HepG2 (cell line): ENCODE results near the gene SORBS2. TPM values are rescaled to one million over a fixed set of nuclear protein-coding genes. Genes with fewer than 3 reads are reported as not detected.

Source experiments
- ATAC-seq: fragments of 200-7000 bp; cut with Tn5 transposase; 3 replicates; pipeline ENCODE4 v1.9.1; 2020; ENCODE audit warnings: mild to moderate bottlenecking, moderate library complexity
- BruUV-seq: library from RNA; stranded (reverse); fragments of 400-500 nt; replicated peaks from 2 replicates; lab custom pipeline; 2021; lab: Mats Ljungman, UMichigan
- CTCF ChIA-PET: fragments of 300-600 bp; formaldehyde crosslinking; extraction: SDS; loops from one replicate; lab custom pipeline; 2021; ENCODE audit warnings: low total read pairs, inconsistent platforms, low intra/inter-chr PET ratio; lab: Yijun Ruan, JAX
- POLR2A ChIA-PET: fragments of 350-600 bp; sonication (Branson Sonifier 250); formaldehyde crosslinking; loops from one replicate; lab custom pipeline; 2020; ENCODE audit warnings: antibody characterized with exemption, inconsistent platforms; lab: Yijun Ruan, JAX
- DNase-seq: peaks from one replicate; pipeline ENCODE4 v3.0.0-alpha.2; 2015; ENCODE audit warnings: low spot score
- FAIRE-seq: peaks from 3 replicates; lab custom pipeline; 2011; peaks lifted over from hg19 to GRCh38; lab: Jason Lieb, UNC
- H2AFZ ChIP-seq: one replicate; pipeline ENCODE4 v1.6.1; 2011; ENCODE audit warnings: low read length, inconsistent platforms
- H3K27ac ChIP-seq: fragments of 300-600 bp; 3 replicates; pipeline ENCODE4 v1.8.0; 2011; ENCODE audit warnings: mixed run types, mild to moderate bottlenecking, mixed read lengths, low read length, inconsistent platforms; ENCODE audit not compliant: insufficient read depth; ENCODE audit errors: extremely low read length
- H3K27me3 ChIP-seq, 2 experiments: fragments of 200-600 bp in 1 of 2; 2 replicates in 1 of 2; 3 replicates in 1 of 2; pipeline versions ENCODE4 v1.6.0 to v1.8.0; 2011; ENCODE audit warnings: low read length in 2 of 2, mild to moderate bottlenecking in 2 of 2, moderate library complexity in 2 of 2, inconsistent platforms in 1 of 2; ENCODE audit not compliant: insufficient read depth in 2 of 2, control insufficient read depth in 1 of 2
- H3K36me3 ChIP-seq, 2 experiments: fragments of 200-600 bp in 1 of 2; replicated peaks in 1 of 2; 2 replicates in 1 of 2; 3 replicates in 1 of 2; pipeline versions ENCODE4 v1.5.1 to v1.8.0; 2011; ENCODE audit warnings: low read length in 2 of 2, inconsistent platforms in 1 of 2; ENCODE audit not compliant: insufficient read depth in 2 of 2, control insufficient read depth in 1 of 2
- H3K4me1 ChIP-seq: 2 replicates; pipeline ENCODE4 v1.5.1; 2012; ENCODE audit warnings: low read length, inconsistent platforms; ENCODE audit not compliant: insufficient read depth
- H3K4me2 ChIP-seq: 2 replicates; pipeline ENCODE4 v1.6.0; 2011; ENCODE audit warnings: low read depth, low read length, inconsistent platforms
- H3K4me3 ChIP-seq, 3 experiments: fragments of 200-600 bp in 1 of 3; sonication (generic), shearing (Covaris generic) in 1 of 3; replicated peaks in 1 of 3; 2 replicates each; pipeline ENCODE4 v1.5.1; 2011 to 2016; ENCODE audit warnings: low read length in 3 of 3, inconsistent platforms in 2 of 3, low read depth in 2 of 3, mild to moderate bottlenecking in 2 of 3, control low read depth in 1 of 3, mixed read lengths in 1 of 3; ENCODE audit not compliant: insufficient read depth in 1 of 3
- H3K79me2 ChIP-seq: one replicate; pipeline ENCODE4 v1.6.1; 2011; ENCODE audit warnings: low read length, inconsistent platforms; ENCODE audit not compliant: insufficient read depth
- H3K9ac ChIP-seq: 2 replicates; pipeline ENCODE4 v1.6.0; 2011; ENCODE audit warnings: mild to moderate bottlenecking, low read depth, low read length, inconsistent platforms; ENCODE audit not compliant: insufficient read depth
- H3K9me3 ChIP-seq: 2 replicates; pipeline ENCODE4 v1.5.1; 2012; ENCODE audit warnings: mild to moderate bottlenecking, low read length
- H4K20me1 ChIP-seq: 2 replicates; pipeline ENCODE4 v1.6.0; 2011; ENCODE audit warnings: inconsistent platforms, mild to moderate bottlenecking, low read length, moderate library complexity; ENCODE audit not compliant: insufficient read depth
- GATAD1 ChIP-seq: IDR thresholded peaks from 2 replicates; pipeline ENCODE4 v1.6.1; 2016; ENCODE audit warnings: missing genetic modification reagents, missing compliant biosample characterization
- JUNB ChIP-seq: sonication (generic); formaldehyde crosslinking; IDR thresholded peaks from 2 replicates; pipeline ENCODE4 v1.8.0; 2022; ENCODE audit warnings: missing genetic modification reagents, mild to moderate bottlenecking, borderline replicate concordance
- KLF11 ChIP-seq: IDR thresholded peaks from 2 replicates; pipeline ENCODE4 v1.6.1; 2016; ENCODE audit warnings: missing compliant biosample characterization
- MEF2D ChIP-seq: sonication (generic); formaldehyde crosslinking; IDR thresholded peaks from 2 replicates; pipeline ENCODE4 v1.5.1; 2020; ENCODE audit warnings: mild to moderate bottlenecking, missing genetic modification reagents
- NR2F2 ChIP-seq: IDR thresholded peaks from 2 replicates; pipeline ENCODE4 v1.6.1; 2012; ENCODE audit warnings: low read depth, inconsistent platforms, borderline replicate concordance
- PHF8 ChIP-seq: sonication (generic); formaldehyde crosslinking; IDR thresholded peaks from 2 replicates; pipeline ENCODE4 v1.5.0; 2020; ENCODE audit warnings: missing genetic modification reagents
- TBX3 ChIP-seq: fragments of 450-650 bp; IDR thresholded peaks from 2 replicates; pipeline ENCODE4 v1.6.1; 2017; ENCODE audit warnings: antibody characterized with exemption, mild to moderate bottlenecking, inconsistent platforms, borderline replicate concordance
- ZNF44 ChIP-seq: sonication (generic); formaldehyde crosslinking; IDR thresholded peaks from 2 replicates; pipeline ENCODE4 v1.5.1; 2020; ENCODE audit warnings: mild to moderate bottlenecking, missing genetic modification reagents
- WGBS: methylation state at CpG from one replicate; pipeline ENCODE4 v1.1.6; 2017; ENCODE audit warnings: low lambda C conversion rate; 5-methylcytosine and 5-hydroxymethylcytosine counted together
- in situ Hi-C: cut with HindIII; loops from 2 replicates; pipeline ENCODE4 v1.10.0; 2017; ENCODE audit warnings: low pct_unique_long_range_greater_than_20kb; ENCODE audit not compliant: extremely low pct_ligation_motif_present
- intact Hi-C: fragments of 100-400 bp; cut with micrococcal nuclease; formaldehyde crosslinking; loops from one replicate; pipeline ENCODE4 v1.10.0; 2022; ENCODE audit not compliant: unreplicated experiment
- polyA plus RNA-seq, 8 experiments: library from polyadenylated mRNA; depleted of rRNA in 3 of 8; stranded (reverse) in 7 of 8; unstranded in 1 of 8; fragments of >200 nt; fragmentation: Illumina TruSeq in 4 of 8; extraction: Trizol in 4 of 8; gene quantifications; 2 replicates each; pipeline versions ENCODE4 v1.2.1 to v1.2.3, GENCODE V29; 2011 to 2016; ENCODE audit warnings: low read depth in 4 of 8, missing spikeins in 1 of 8, mixed read lengths in 1 of 8; ENCODE audit not compliant: insufficient read depth in 1 of 8
- total RNA-seq, 5 experiments: library from RNA; depleted of rRNA; stranded (reverse); fragments of >200 nt; fragmentation: Illumina TruSeq; extraction: Trizol; gene quantifications; 2 replicates each; pipeline ENCODE4 v1.2.3, GENCODE V29; 2016; ENCODE audit warnings: low read depth in 1 of 5
- TF ChIP-seq, protein P1 (sequence below): sonication (generic); formaldehyde crosslinking; IDR thresholded peaks from 2 replicates; pipeline ENCODE4 v1.5.0; 2020; ENCODE audit warnings: mild to moderate bottlenecking, missing genetic modification reagents
- TF ChIP-seq, protein P2 (sequence below): sonication (generic); formaldehyde crosslinking; IDR thresholded peaks from 2 replicates; pipeline ENCODE4 v1.5.0; 2020; ENCODE audit warnings: mild to moderate bottlenecking, low read depth, missing genetic modification reagents, borderline replicate concordance
- TF ChIP-seq, protein P3 (sequence below): sonication (generic); formaldehyde crosslinking; IDR thresholded peaks from 2 replicates; pipeline ENCODE4 v1.4.0; 2020; ENCODE audit warnings: missing genetic modification reagents, borderline replicate concordance
- TF ChIP-seq, protein P4 (sequence below): sonication (generic); formaldehyde crosslinking; IDR thresholded peaks from 2 replicates; pipeline ENCODE4 v1.9.0; 2022; ENCODE audit warnings: missing genetic modification reagents, mild to moderate bottlenecking, borderline replicate concordance
- TF ChIP-seq, protein P5 (sequence below): sonication (generic); formaldehyde crosslinking; IDR thresholded peaks from 2 replicates; pipeline ENCODE4 v1.8.1; 2023; ENCODE audit warnings: mild to moderate bottlenecking, inconsistent platforms, moderate library complexity, missing genetic modification reagents, borderline replicate concordance
- TF ChIP-seq, protein P6 (sequence below): sonication (generic); formaldehyde crosslinking; IDR thresholded peaks from 2 replicates; pipeline ENCODE4 v1.4.0; 2020; ENCODE audit warnings: missing genetic modification reagents

Gene SORBS2
- total and polyA plus RNA-seq, 2 of the 13 experiments (the other 11 are each of a cell fraction or from before 2014, with no cell fraction given): 25.0 to 80.5 TPM

DNA sequence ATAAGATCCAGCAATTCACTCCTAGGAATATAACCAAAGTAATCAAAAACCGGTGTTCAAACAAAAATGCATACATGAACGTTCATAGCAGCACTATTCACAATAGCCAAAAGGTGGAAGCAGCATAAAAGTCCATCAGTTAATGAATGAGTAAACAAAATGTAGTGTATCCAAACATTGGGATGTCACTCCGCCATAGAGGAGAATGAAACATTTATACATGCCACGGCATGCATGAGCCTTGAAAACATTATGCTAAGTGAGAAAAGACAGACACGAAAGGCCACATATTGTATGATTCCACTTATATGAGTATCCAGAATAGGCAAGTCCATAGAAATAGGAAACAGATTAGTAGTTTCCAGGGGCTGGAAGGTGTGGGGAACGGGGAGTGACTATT is 265.7 kb downstream of the SORBS2 start:
- Histone ChIP-seq H3K4me1 (peaks cover 8% of the 10 kb centered on the region; the same call in 1 of the 2 replicates), H2AFZ (no peak overlapping the region), H3K79me2 (no peaks in the 10 kb centered on the region), H3K27me3 (peaks cover 2 to 28% of the 10 kb centered on the region in 2 experiments; a peak in 3 of 5 replicates), H3K9me3 (no peaks in the 10 kb centered on the region), H3K4me2 (no peak overlapping the region), H3K4me3 (no peak overlapping the region), H3K27ac (no peak overlapping the region), H3K9ac (no peak overlapping the region), H4K20me1 (no peaks in the 10 kb centered on the region), H3K36me3 (no peaks in the 10 kb centered on the region)
- DNase-seq: no peak
- ChIA-PET CTCF (no interaction called here), POLR2A (no interaction called here)
- WGBS: 22% methylated on average over 6 of the region's 6 CpGs
- no peak for ATAC-seq
- FAIRE-seq: no peak
- TF ChIP-seq TBX3 (no peak), MEF2D (CRISPR knock-in tag) (no peak), PHF8 (CRISPR knock-in tag) (no peak), KLF11 (no peak), NR2F2 (no peak), JUNB (no peak), ZNF44 (CRISPR knock-in tag) (no peak), GATAD1 (CRISPR knock-in tag) (no peak)
- TF ChIP-seq, protein P1, sequence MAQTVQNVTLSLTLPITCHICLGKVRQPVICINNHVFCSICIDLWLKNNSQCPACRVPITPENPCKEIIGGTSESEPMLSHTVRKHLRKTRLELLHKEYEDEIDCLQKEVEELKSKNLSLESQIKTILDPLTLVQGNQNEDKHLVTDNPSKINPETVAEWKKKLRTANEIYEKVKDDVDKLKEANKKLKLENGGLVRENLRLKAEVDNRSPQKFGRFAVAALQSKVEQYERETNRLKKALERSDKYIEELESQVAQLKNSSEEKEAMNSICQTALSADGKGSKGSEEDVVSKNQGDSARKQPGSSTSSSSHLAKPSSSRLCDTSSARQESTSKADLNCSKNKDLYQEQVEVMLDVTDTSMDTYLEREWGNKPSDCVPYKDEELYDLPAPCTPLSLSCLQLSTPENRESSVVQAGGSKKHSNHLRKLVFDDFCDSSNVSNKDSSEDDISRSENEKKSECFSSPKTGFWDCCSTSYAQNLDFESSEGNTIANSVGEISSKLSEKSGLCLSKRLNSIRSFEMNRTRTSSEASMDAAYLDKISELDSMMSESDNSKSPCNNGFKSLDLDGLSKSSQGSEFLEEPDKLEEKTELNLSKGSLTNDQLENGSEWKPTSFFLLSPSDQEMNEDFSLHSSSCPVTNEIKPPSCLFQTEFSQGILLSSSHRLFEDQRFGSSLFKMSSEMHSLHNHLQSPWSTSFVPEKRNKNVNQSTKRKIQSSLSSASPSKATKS (CRISPR knock-in tag): no peak
- TF ChIP-seq, protein P2, sequence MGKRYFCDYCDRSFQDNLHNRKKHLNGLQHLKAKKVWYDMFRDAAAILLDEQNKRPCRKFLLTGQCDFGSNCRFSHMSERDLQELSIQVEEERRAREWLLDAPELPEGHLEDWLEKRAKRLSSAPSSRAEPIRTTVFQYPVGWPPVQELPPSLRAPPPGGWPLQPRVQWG (CRISPR knock-in tag): no peak
- TF ChIP-seq, protein P3, sequence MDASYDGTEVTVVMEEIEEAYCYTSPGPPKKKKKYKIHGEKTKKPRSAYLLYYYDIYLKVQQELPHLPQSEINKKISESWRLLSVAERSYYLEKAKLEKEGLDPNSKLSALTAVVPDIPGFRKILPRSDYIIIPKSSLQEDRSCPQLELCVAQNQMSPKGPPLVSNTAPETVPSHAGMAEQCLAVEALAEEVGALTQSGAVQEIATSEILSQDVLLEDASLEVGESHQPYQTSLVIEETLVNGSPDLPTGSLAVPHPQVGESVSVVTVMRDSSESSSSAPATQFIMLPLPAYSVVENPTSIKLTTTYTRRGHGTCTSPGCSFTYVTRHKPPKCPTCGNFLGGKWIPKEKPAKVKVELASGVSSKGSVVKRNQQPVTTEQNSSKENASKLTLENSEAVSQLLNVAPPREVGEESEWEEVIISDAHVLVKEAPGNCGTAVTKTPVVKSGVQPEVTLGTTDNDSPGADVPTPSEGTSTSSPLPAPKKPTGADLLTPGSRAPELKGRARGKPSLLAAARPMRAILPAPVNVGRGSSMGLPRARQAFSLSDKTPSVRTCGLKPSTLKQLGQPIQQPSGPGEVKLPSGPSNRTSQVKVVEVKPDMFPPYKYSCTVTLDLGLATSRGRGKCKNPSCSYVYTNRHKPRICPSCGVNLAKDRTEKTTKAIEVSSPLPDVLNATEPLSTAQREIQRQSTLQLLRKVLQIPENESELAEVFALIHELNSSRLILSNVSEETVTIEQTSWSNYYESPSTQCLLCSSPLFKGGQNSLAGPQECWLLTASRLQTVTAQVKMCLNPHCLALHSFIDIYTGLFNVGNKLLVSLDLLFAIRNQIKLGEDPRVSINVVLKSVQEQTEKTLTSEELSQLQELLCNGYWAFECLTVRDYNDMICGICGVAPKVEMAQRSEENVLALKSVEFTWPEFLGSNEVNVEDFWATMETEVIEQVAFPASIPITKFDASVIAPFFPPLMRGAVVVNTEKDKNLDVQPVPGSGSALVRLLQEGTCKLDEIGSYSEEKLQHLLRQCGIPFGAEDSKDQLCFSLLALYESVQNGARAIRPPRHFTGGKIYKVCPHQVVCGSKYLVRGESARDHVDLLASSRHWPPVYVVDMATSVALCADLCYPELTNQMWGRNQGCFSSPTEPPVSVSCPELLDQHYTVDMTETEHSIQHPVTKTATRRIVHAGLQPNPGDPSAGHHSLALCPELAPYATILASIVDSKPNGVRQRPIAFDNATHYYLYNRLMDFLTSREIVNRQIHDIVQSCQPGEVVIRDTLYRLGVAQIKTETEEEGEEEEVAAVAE: no peak
- TF ChIP-seq, protein P4, sequence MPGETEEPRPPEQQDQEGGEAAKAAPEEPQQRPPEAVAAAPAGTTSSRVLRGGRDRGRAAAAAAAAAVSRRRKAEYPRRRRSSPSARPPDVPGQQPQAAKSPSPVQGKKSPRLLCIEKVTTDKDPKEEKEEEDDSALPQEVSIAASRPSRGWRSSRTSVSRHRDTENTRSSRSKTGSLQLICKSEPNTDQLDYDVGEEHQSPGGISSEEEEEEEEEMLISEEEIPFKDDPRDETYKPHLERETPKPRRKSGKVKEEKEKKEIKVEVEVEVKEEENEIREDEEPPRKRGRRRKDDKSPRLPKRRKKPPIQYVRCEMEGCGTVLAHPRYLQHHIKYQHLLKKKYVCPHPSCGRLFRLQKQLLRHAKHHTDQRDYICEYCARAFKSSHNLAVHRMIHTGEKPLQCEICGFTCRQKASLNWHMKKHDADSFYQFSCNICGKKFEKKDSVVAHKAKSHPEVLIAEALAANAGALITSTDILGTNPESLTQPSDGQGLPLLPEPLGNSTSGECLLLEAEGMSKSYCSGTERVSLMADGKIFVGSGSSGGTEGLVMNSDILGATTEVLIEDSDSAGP (CRISPR knock-in tag): no peak
- TF ChIP-seq, protein P5, sequence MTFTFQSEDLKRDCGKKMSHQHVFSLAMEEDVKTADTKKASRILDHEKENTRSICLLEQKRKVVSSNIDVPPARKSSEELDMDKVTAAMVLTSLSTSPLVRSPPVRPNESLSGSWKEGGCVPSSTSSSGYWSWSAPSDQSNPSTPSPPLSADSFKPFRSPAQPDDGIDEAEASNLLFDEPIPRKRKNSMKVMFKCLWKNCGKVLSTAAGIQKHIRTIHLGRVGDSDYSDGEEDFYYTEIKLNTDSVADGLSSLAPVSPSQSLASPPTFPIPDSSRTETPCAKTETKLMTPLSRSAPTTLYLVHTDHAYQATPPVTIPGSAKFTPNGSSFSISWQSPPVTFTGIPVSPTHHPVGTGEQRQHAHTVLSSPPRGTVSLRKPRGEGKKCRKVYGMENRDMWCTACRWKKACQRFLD: no peak
- TF ChIP-seq, protein P6, sequence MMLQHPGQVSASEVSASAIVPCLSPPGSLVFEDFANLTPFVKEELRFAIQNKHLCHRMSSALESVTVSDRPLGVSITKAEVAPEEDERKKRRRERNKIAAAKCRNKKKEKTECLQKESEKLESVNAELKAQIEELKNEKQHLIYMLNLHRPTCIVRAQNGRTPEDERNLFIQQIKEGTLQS (CRISPR knock-in tag): no peak
- in situ Hi-C loops (no loop called here), intact Hi-C loops (no loop called here)
- no TSS peak for BruUV-seq
